Measurements from ENCODE around the gene CNPY3. TPM values are rescaled to one million over a fixed set of nuclear protein-coding genes. Genes with fewer than 3 reads are reported as not detected.

Gene CNPY3
- total and polyA plus RNA-seq, 2 of the 13 experiments (the other 11 are each of a cell fraction or from before 2014, with no cell fraction given), result 42.3 to 60.2 TPM

- TF ChIP-seq POLR2A (IDR thresholded peaks at IDR 0.05; ENCODE audit: insufficient read depth in 1 of 2, low read depth in 2 of 2, low read length in 2 of 2) (peak; percentile 93 to 99), XRCC5 (optimal IDR thresholded peaks at IDR 0.05; ENCODE audit: low read length) (peak; percentile 78), JARID2 (CRISPR knock-in tag; IDR thresholded peaks at IDR 0.05; ENCODE audit: insufficient replicate concordance) (peak; percentile 73), GFI1 (CRISPR knock-in tag; IDR thresholded peaks at IDR 0.05; ENCODE audit: borderline replicate concordance) (peak; percentile 75; the same call in 1 of the 2 replicates), ZBTB33 (CRISPR knock-in tag; IDR thresholded peaks at IDR 0.05) (no peak), SMARCC2 (IDR thresholded peaks at IDR 0.05) (no peak), HMGXB3 (CRISPR knock-in tag; IDR thresholded peaks at IDR 0.05; ENCODE audit: borderline replicate concordance) (0 out of 2 replicates have a peak, but pooled peaks have one; percentile 18), SALL2 (CRISPR knock-in tag; IDR thresholded peaks at IDR 0.05) (peak; percentile 65; the same call in 1 of the 2 replicates), MED13 (CRISPR knock-in tag; IDR thresholded peaks at IDR 0.05) (peak; percentile 26; the same call in 1 of the 2 replicates), TFDP2 (CRISPR knock-in tag; IDR thresholded peaks at IDR 0.05) (peak; percentile 64; the same call in 1 of the 2 replicates), ZFP90 (CRISPR knock-in tag; IDR thresholded peaks at IDR 0.05; ENCODE audit: borderline replicate concordance) (peak; percentile 84; the same call in 1 of the 2 replicates), RBM39 (IDR thresholded peaks at IDR 0.05; ENCODE audit: low read depth, low read length, poor library complexity, severe bottlenecking) (peak; percentile 80), PAF1 (CRISPR knock-in tag; IDR thresholded peaks at IDR 0.05) (no peak), NFATC3 (CRISPR knock-in tag; IDR thresholded peaks at IDR 0.05) (no peak), CREB3 (CRISPR knock-in tag; IDR thresholded peaks at IDR 0.05) (peak; percentile 92), MAZ (IDR thresholded peaks at IDR 0.05; ENCODE audit: borderline replicate concordance, low read depth, low read length) (no peak), MAZ (CRISPR knock-in tag; IDR thresholded peaks at IDR 0.05; ENCODE audit: low read depth) (peak; percentile 59)
- TF ChIP-seq, protein P1, sequence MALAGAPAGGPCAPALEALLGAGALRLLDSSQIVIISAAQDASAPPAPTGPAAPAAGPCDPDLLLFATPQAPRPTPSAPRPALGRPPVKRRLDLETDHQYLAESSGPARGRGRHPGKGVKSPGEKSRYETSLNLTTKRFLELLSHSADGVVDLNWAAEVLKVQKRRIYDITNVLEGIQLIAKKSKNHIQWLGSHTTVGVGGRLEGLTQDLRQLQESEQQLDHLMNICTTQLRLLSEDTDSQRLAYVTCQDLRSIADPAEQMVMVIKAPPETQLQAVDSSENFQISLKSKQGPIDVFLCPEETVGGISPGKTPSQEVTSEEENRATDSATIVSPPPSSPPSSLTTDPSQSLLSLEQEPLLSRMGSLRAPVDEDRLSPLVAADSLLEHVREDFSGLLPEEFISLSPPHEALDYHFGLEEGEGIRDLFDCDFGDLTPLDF (CRISPR knock-in tag; IDR thresholded peaks at IDR 0.05), result peak; percentile 80; the same call in 1 of the 2 replicates
Measured at GRCh38 chr6:42984001-42984923, 55.0 kb downstream of the CNPY3 start, which contains the start of gene PPP2R5D (continued).
